ENCODE results near the gene NAA40. TPM values are rescaled to one million over a fixed set of nuclear protein-coding genes. Genes with fewer than 3 reads are reported as not detected.

The NAA40 gene
- total and polyA plus RNA-seq, 2 of the 13 experiments (the other 11 are each of a cell fraction or from before 2014, with no cell fraction given): 11.1 to 17.9 TPM

DNA sequence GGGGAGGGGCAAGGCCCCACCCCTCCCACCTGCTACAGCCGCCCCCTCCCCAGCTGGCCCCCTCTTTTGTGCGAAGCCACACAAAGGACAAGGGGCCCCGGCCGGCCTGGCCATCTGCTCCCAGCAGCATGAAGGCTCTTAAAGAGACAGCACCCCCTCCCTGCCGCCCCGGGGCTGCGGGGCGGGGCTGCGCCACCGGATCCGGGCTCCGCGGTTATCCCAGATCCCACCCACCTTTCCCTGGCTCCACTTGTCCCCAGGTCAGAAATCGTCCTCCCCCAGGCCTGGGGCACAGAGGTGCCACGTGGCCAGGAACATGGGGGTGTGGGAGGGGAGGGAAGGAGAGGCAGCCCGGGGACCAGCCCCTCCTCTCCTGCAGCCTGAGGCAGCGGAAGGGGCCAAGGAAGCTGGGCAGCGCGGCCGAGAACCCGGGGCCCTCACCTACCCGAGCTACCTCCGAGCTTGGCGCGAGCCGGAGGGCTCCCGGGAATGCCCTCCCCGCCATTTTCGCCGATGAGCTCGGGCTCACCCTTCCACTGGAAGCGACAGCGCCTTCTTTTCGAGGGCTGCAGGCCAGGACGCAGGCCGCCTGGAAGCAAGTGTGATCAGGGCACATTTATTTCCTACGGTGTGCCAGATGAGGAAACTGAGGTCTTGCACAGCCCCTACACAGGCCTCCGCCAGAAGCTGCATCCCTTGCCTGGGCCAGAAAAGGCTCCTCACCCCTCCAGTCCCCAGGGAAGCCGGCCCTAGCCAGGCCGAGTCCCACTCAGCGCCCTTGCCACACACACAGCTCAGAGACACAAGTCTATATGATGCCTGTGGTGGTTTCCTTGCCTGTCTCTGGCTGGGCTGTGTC is 19.3 kb upstream of the NAA40 start (continued):
- no peak for TF ChIP-seq RARA (CRISPR knock-in tag; IDR thresholded peaks at IDR 0.05)
- TF ChIP-seq SAFB2 (CRISPR knock-in tag; IDR thresholded peaks at IDR 0.05; ENCODE audit: borderline replicate concordance, low read depth): 0 out of 2 replicates have a peak, but pooled peaks have one; percentile 31
- TF ChIP-seq, protein P1, sequence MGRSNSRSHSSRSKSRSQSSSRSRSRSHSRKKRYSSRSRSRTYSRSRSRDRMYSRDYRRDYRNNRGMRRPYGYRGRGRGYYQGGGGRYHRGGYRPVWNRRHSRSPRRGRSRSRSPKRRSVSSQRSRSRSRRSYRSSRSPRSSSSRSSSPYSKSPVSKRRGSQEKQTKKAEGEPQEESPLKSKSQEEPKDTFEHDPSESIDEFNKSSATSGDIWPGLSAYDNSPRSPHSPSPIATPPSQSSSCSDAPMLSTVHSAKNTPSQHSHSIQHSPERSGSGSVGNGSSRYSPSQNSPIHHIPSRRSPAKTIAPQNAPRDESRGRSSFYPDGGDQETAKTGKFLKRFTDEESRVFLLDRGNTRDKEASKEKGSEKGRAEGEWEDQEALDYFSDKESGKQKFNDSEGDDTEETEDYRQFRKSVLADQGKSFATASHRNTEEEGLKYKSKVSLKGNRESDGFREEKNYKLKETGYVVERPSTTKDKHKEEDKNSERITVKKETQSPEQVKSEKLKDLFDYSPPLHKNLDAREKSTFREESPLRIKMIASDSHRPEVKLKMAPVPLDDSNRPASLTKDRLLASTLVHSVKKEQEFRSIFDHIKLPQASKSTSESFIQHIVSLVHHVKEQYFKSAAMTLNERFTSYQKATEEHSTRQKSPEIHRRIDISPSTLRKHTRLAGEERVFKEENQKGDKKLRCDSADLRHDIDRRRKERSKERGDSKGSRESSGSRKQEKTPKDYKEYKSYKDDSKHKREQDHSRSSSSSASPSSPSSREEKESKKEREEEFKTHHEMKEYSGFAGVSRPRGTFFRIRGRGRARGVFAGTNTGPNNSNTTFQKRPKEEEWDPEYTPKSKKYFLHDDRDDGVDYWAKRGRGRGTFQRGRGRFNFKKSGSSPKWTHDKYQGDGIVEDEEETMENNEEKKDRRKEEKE (IDR thresholded peaks at IDR 0.05): no peak
- TF ChIP-seq CHD4 (IDR thresholded peaks at IDR 0.05; ENCODE audit: borderline replicate concordance, low read length): no peak
- TF ChIP-seq PATZ1 (CRISPR knock-in tag; IDR thresholded peaks at IDR 0.05): peak; percentile 99
- peak; percentile 66; the same call in 1 of the 2 replicates for TF ChIP-seq ZNF383 (CRISPR knock-in tag; IDR thresholded peaks at IDR 0.05; ENCODE audit: borderline replicate concordance)
- 0 out of 2 replicates have a peak, but pooled peaks have one; percentile 43 for TF ChIP-seq SNAPC4 (CRISPR knock-in tag; IDR thresholded peaks at IDR 0.05)
- TF ChIP-seq ZNF253 (CRISPR knock-in tag; IDR thresholded peaks at IDR 0.05; ENCODE audit: borderline replicate concordance): no peak
- TF ChIP-seq, protein P2, sequence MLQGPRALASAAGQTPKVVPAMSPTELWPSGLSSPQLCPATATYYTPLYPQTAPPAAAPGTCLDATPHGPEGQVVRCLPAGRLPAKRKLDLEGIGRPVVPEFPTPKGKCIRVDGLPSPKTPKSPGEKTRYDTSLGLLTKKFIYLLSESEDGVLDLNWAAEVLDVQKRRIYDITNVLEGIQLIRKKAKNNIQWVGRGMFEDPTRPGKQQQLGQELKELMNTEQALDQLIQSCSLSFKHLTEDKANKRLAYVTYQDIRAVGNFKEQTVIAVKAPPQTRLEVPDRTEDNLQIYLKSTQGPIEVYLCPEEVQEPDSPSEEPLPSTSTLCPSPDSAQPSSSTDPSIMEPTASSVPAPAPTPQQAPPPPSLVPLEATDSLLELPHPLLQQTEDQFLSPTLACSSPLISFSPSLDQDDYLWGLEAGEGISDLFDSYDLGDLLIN (CRISPR knock-in tag; IDR thresholded peaks at IDR 0.05; ENCODE audit: borderline replicate concordance): no peak; the same call in 1 of the 2 replicates
- peak; percentile 57; the same call in 1 of the 2 replicates for TF ChIP-seq DRAP1 (CRISPR knock-in tag; IDR thresholded peaks at IDR 0.05)
- no peak for TF ChIP-seq ZSCAN9 (CRISPR knock-in tag; IDR thresholded peaks at IDR 0.05; ENCODE audit: borderline replicate concordance)
- peak; percentile 54; the same call in 1 of the 2 replicates for TF ChIP-seq ERF (CRISPR knock-in tag; IDR thresholded peaks at IDR 0.05)
- TF ChIP-seq NFE2 (CRISPR knock-in tag; IDR thresholded peaks at IDR 0.05): no peak
- no peak; the same call in 1 of the 2 replicates for TF ChIP-seq NKX3-1 (CRISPR knock-in tag; IDR thresholded peaks at IDR 0.05)
- peak in 1 of 2 experiments; percentile 12; a peak in 1 of 4 replicates for TF ChIP-seq EP300 (IDR thresholded peaks at IDR 0.05; ENCODE audit: low read depth in 2 of 2, low read length in 2 of 2)
- TF ChIP-seq EP300 (CRISPR knock-in tag; IDR thresholded peaks at IDR 0.05; ENCODE audit: borderline replicate concordance): 0 out of 2 replicates have a peak, but pooled peaks have one; percentile 25
